IPS-15b (cell line): ENCODE measurements around the gene SAC3D1.
"Not testable (repeated sequence)": the region's sequence is repeated elsewhere in the genome, so short reads cannot be mapped to it uniquely, and the experiment has no call there.

Experiments used
- H3K27me3 ChIP-seq: one replicate; pipeline ENCODE4 v1.6.1; 2013; ENCODE audit warnings: low read length; ENCODE audit not compliant: control insufficient read depth, insufficient read depth
- H3K36me3 ChIP-seq: one replicate; pipeline ENCODE4 v1.6.1; 2013; ENCODE audit warnings: low read length; ENCODE audit not compliant: control insufficient read depth, insufficient read depth
- H3K4me1 ChIP-seq: one replicate; pipeline ENCODE4 v1.6.1; 2013; ENCODE audit warnings: mild to moderate bottlenecking, low read length; ENCODE audit not compliant: control insufficient read depth, insufficient read depth
- H3K4me3 ChIP-seq: one replicate; pipeline ENCODE4 v1.5.1; 2013; ENCODE audit warnings: low read depth, low read length
- H3K9ac ChIP-seq: one replicate; pipeline ENCODE4 v1.6.1; 2013; ENCODE audit warnings: low read depth, mild to moderate bottlenecking, low read length
- H3K9me3 ChIP-seq: one replicate; pipeline ENCODE4 v1.6.1; 2013; ENCODE audit warnings: mild to moderate bottlenecking, low read length; ENCODE audit not compliant: control insufficient read depth, insufficient read depth

SAC3D1 gene

DNA sequence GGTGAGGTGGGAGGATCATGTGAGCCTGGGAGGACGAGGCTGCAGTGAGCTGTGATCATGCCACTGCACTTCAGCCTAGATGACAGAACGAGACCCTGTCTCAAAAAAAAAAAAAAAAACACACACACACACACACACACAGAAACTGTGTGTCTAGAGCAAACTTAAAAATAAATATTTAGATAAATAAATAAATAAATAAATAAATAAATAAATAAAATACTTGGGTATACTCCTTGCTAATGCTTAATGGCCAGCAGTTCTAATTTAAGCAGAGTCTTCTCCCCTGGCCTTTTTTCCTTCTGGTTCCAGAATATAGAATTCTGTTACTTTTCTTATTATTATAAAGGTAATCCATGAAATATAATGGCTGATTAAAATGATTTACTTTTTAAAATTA, 32.1 kb upstream of the SAC3D1 start:
- Histone ChIP-seq H3K9ac (no peak overlapping the region), H3K9me3 (no peaks in the 10 kb centered on the region), H3K27me3 (no peaks in the 10 kb centered on the region), H3K4me3 (no peak overlapping the region), H3K4me1 (peaks cover 3% of the 10 kb centered on the region), H3K36me3 (no peaks in the 10 kb centered on the region)

- Histone ChIP-seq H3K9me3 (no peaks in the 10 kb centered on the region), H3K4me3 (peak overlapping the region; percentile 84), H3K36me3 (peaks cover under 1% of the 10 kb centered on the region), H3K9ac (peak overlapping the region; percentile 92), H3K27me3 (no peaks in the 10 kb centered on the region), H3K4me1 (peaks cover 3% of the 10 kb centered on the region)
Observed at GRCh38 chr11:65013130-65013887, 27.7 kb upstream of the SAC3D1 start.

DNA sequence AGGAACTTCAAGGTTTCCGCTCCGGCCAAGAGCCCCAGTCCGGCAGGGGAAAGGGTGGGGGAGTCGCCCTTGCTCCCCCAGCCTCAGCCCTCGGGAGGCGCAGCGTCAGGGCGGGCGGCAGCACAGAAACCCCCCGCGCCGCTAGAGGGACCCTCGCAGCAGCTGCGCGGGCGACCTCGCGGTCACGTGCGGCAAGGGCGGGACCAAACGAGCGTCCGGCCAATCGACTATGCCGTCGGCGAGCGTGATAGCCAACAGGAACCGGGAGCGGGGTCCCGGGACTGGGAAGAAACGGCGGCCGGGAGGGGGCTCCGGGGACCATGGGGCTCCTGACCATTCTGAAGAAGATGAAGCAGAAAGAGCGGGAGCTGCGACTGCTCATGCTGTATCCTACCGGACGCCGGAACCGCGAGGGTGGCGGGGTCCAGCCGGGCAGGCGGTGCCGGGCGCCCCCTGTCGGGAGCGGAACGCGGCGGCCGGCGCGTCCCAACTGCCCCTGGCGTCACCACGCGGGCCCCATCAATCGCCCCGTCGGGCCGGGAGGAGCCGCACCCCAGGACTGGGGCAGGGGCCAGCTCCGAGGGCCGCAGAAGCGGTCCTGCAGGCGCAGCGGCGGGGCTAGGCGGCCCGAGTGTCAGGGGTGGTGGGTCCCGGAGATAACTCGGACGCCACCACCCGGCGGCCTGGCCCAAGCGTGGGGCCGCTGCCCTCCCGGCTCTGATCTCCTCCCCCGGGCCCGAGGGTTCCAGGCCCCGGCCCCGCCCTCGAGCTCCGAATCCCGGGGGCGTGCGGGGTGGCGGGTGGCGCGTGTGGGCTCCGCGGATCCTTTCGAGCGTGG, 26.9 kb upstream of the SAC3D1 start, which contains the start of gene ARL2:
TSS of gene ARL2 (plus strand) at position 273 of the 838 bp plus-strand sequence. CDS start at position 321, 48 bp downstream.
- Histone ChIP-seq H3K9me3 (no peaks in the 10 kb centered on the region), H3K4me3 (peak within 1 kb of the TSS; percentile 84), H3K9ac (peak within 1 kb of the TSS; percentile 92), H3K36me3 (peaks cover 5% of the 10 kb centered on the region), H3K27me3 (no peaks in the 10 kb centered on the region), H3K4me1 (peaks cover 3% of the 10 kb centered on the region)

DNA sequence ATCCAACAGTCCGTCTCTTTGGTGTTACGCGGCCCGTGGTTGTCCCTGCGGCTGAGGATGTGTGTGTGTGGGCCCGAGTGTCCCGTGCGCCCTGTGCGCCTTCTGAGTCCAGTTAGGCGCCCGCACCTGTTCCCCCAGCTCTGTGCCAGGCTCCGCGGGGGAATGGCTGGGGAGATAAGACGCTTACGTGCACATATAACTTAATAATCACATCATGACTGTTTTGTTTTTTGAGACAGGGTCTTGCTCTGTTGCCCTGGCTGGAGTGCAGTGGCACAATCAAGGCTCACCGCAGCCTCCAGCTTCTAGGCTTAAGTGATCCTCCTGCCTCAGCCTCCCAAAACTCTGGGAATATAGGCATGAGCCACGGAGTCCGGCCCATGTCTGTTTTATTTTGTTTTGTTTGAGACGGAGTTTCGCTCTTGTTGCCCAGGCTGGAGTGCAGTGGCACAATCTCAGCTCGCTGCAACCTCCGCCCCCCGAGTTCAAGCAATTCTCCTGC, 26.2 kb upstream of the SAC3D1 start:
- no peaks in the 10 kb centered on the region for H3K27me3 ChIP-seq
- H3K9ac ChIP-seq: peak overlapping the region; percentile 60
- H3K4me3 ChIP-seq: peak overlapping the region; percentile 84

GRCh38 chr11:65016705-65017104, 24.3 kb upstream of the SAC3D1 start:
- Histone ChIP-seq H3K36me3 (peaks cover 10% of the 10 kb centered on the region), H3K9me3 (no peaks in the 10 kb centered on the region), H3K4me3 (no peak overlapping the region), H3K27me3 (no peaks in the 10 kb centered on the region), H3K9ac (no peak overlapping the region), H3K4me1 (peaks cover 3% of the 10 kb centered on the region)

More for the DNA sequence above, 26.2 kb upstream of the SAC3D1 start:
- peaks cover 8% of the 10 kb centered on the region for H3K36me3 ChIP-seq
- no peaks in the 10 kb centered on the region for H3K9me3 ChIP-seq
- H3K4me1 ChIP-seq: peaks cover 3% of the 10 kb centered on the region

DNA sequence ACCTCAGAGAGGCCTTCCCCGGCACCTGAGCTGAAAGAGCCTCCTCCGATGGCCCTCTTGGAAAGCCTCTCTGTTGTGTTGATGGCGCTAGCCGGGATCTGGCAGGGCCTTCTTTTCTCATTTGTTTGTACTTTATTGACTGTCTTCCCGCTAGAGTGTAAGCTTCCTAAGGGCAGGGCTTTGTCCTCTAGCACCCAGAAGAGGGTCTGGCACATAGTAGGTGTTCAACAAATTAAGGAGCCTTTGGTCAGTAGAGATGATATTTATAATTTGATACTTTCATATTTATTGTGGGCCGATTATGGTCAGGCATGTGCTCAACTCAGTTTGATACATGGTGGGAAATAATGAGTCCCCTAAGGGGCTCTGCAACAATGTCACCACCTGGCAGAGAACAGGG, 23.1 kb upstream of the SAC3D1 start:
- H3K27me3 ChIP-seq: no peaks in the 10 kb centered on the region
- no peaks in the 10 kb centered on the region for H3K9me3 ChIP-seq
- peaks cover 3% of the 10 kb centered on the region for H3K4me1 ChIP-seq
- no peak overlapping the region for H3K9ac ChIP-seq
- no peak overlapping the region for H3K4me3 ChIP-seq
- H3K36me3 ChIP-seq: peaks cover 10% of the 10 kb centered on the region

GRCh38 chr11:65019824-65020223, 21.2 kb upstream of the SAC3D1 start:
- Histone ChIP-seq H3K9me3 (no peaks in the 10 kb centered on the region), H3K4me1 (no peaks in the 10 kb centered on the region), H3K36me3 (peaks cover 10% of the 10 kb centered on the region), H3K9ac (no peak overlapping the region), H3K27me3 (no peaks in the 10 kb centered on the region), H3K4me3 (no peak overlapping the region)

- Histone ChIP-seq H3K27me3 (no peaks in the 10 kb centered on the region), H3K9ac (no peak overlapping the region), H3K4me3 (no peak overlapping the region), H3K4me1 (no peaks in the 10 kb centered on the region), H3K9me3 (no peaks in the 10 kb centered on the region), H3K36me3 (peaks cover 10% of the 10 kb centered on the region)
Observed at GRCh38 chr11:65021003-65021402, 20.0 kb upstream of the SAC3D1 start.

- H3K9ac ChIP-seq: no peak overlapping the region
- H3K27me3 ChIP-seq: no peaks in the 10 kb centered on the region
- peaks cover 10% of the 10 kb centered on the region for H3K36me3 ChIP-seq
- H3K4me3 ChIP-seq: no peak overlapping the region
- no peaks in the 10 kb centered on the region for H3K4me1 ChIP-seq
- no peaks in the 10 kb centered on the region for H3K9me3 ChIP-seq
Observed at GRCh38 chr11:65021509-65021908, 19.5 kb upstream of the SAC3D1 start.

DNA sequence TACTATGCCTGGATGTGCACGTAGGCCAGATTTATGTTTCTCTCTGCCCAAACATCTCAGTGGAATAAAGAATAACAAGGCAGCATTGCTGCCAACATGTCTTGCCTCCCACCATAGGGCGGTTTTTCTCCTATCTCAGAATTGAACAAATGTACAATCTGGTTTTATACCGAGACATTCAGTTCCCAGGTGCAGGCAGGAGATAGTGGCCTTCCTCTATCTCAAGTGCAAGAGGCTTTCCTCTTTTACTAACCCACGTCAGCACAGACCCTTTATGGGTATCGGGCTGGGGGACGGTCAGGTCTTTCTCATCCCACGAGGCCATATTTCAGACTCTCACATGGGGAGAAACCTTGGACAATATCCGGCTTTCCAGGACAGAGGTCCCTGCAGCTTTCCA, 17.5 kb upstream of the SAC3D1 start:
- not testable (repeated sequence) for H3K36me3 ChIP-seq, H3K9me3 ChIP-seq, H3K27me3 ChIP-seq, H3K4me3 ChIP-seq, H3K9ac ChIP-seq, H3K4me1 ChIP-seq

- H3K36me3 ChIP-seq: no peaks in the 10 kb centered on the region
- H3K4me1 ChIP-seq: peaks cover 4% of the 10 kb centered on the region
- no peaks in the 10 kb centered on the region for H3K9me3 ChIP-seq
- no peaks in the 10 kb centered on the region for H3K27me3 ChIP-seq
- H3K9ac ChIP-seq: peak overlapping the region; percentile 2
- H3K4me3 ChIP-seq: peak overlapping the region; percentile 69
Observed at GRCh38 chr11:65026810-65027209, 14.2 kb upstream of the SAC3D1 start.
